Neutrophil (primary cell): ENCODE results near the gene SBSN.

Experiments
- H3K27ac ChIP-seq: fragments of 200-600 bp; sonication (generic); 2 replicates; pipeline ENCODE4 v1.5.1; 2016; ENCODE audit warnings: mild to moderate bottlenecking, moderate library complexity
- H3K27me3 ChIP-seq: fragments of 200-600 bp; sonication (generic); 2 replicates; pipeline ENCODE4 v1.6.0; 2016; ENCODE audit warnings: mild to moderate bottlenecking
- H3K36me3 ChIP-seq: fragments of 200-600 bp; sonication (generic); 2 replicates; pipeline ENCODE4 v1.5.1; 2017
- H3K4me1 ChIP-seq, 2 experiments: fragments of 200-600 bp in 1 of 2; sonication (generic) in 1 of 2; 1 replicate in 1 of 2; 2 replicates in 1 of 2; pipeline versions ENCODE4 v1.5.1 to v1.6.1; 2013 to 2016; ENCODE audit warnings: low read depth in 1 of 2, low read length in 1 of 2, mild to moderate bottlenecking in 1 of 2, moderate library complexity in 1 of 2; ENCODE audit not compliant: control insufficient read depth in 1 of 2, insufficient read depth in 1 of 2
- H3K4me3 ChIP-seq, 2 experiments: fragments of 200-600 bp in 1 of 2; sonication (generic) in 1 of 2; 1 replicate in 1 of 2; 2 replicates in 1 of 2; pipeline ENCODE4 v1.5.1; 2013 to 2016; ENCODE audit warnings: low read depth in 1 of 2, low read length in 1 of 2, mild to moderate bottlenecking in 1 of 2, moderate library complexity in 1 of 2
- H3K9me3 ChIP-seq: fragments of 200-600 bp; sonication (generic); 2 replicates; pipeline ENCODE4 v1.5.1; 2016
- CTCF ChIP-seq: fragments of 200-600 bp; sonication (generic); IDR thresholded peaks from 2 replicates; pipeline ENCODE4 v1.5.1; 2016; ENCODE audit warnings: antibody characterized with exemption

Gene SBSN

GRCh38 chr19:35528218-35529038 lies at the start of gene SBSN:
SBSN (minus strand) TSS chr19:35528311; CDS start chr19:35528281, 30 bp downstream.
- Histone ChIP-seq H3K36me3 (no peaks in the 10 kb centered on the region), H3K9me3 (no peaks in the 10 kb centered on the region), H3K4me1 (no peaks in the 10 kb centered on the region), H3K27me3 (peaks cover 43% of the 10 kb centered on the region), H3K27ac (no peak within 1 kb of the TSS), H3K4me3 (no peak within 1 kb of the TSS)
- TF ChIP-seq CTCF, result no peak

GRCh38 chr19:35571406-35571965 lies 43.4 kb upstream of the SBSN start:
- TF ChIP-seq CTCF, result no peak
- Histone ChIP-seq H3K9me3 (peaks cover 11% of the 10 kb centered on the region), H3K4me1 (no peaks in the 10 kb centered on the region), H3K36me3 (no peaks in the 10 kb centered on the region), H3K4me3 (no peak overlapping the region), H3K27me3 (peaks cover 17% of the 10 kb centered on the region), H3K27ac (no peak overlapping the region)

- H3K36me3 ChIP-seq, result no peaks in the 10 kb centered on the region
- H3K4me3 ChIP-seq, result no peak overlapping the region
- H3K9me3 ChIP-seq, result no peaks in the 10 kb centered on the region
- H3K4me1 ChIP-seq, result no peaks in the 10 kb centered on the region
- H3K27ac ChIP-seq, result no peak overlapping the region
- peaks cover 17% of the 10 kb centered on the region for H3K27me3 ChIP-seq
- TF ChIP-seq CTCF, result no peak
Measured at GRCh38 chr19:35569281-35569781, 41.2 kb upstream of the SBSN start.

GRCh38 chr19:35566738-35567137 lies 38.6 kb upstream of the SBSN start:
- Histone ChIP-seq H3K4me1 (no peaks in the 10 kb centered on the region), H3K36me3 (no peaks in the 10 kb centered on the region), H3K27ac (no peak overlapping the region), H3K9me3 (no peaks in the 10 kb centered on the region), H3K27me3 (peaks cover 18% of the 10 kb centered on the region), H3K4me3 (no peak overlapping the region)
- no peak for TF ChIP-seq CTCF

GRCh38 chr19:35565016-35565856 lies 37.1 kb upstream of the SBSN start:
- no peak overlapping the region for H3K4me3 ChIP-seq
- peaks cover 21% of the 10 kb centered on the region for H3K27me3 ChIP-seq
- no peaks in the 10 kb centered on the region for H3K9me3 ChIP-seq
- H3K36me3 ChIP-seq, result no peaks in the 10 kb centered on the region
- H3K27ac ChIP-seq, result no peak overlapping the region
- no peak for TF ChIP-seq CTCF
- H3K4me1 ChIP-seq, result no peaks in the 10 kb centered on the region
